Psoas muscle (tissue), 8 donors: Measurements from ENCODE around the gene RMC1. TPM values are rescaled to one million over a fixed set of nuclear protein-coding genes. Genes with fewer than 3 reads are reported as not detected.

ENCODE experiments used
- ATAC-seq, 4 donors: fragments of 200-7000 bp; cut with Tn5 transposase; one replicate each; pipeline ENCODE4 v1.9.1; 2020; ENCODE audit warnings: moderate library complexity in 3 of 4, mild to moderate bottlenecking in 2 of 4
- DNase-seq, 2 donors: peaks; one replicate each; pipeline ENCODE4 v3.0.0-alpha.2; 2020
- H3K27ac ChIP-seq: fragments of 200-600 bp; one replicate; pipeline ENCODE4 v1.8.0; 2022
- H3K27me3 ChIP-seq, 3 donors: fragments of 200-600 bp in 1 of 3; one replicate each; pipeline versions ENCODE4 v1.6.1 to v1.8.0; 2013 to 2022; ENCODE audit warnings: low read length in 2 of 3, mild to moderate bottlenecking in 2 of 3, moderate library complexity in 1 of 3; ENCODE audit not compliant: insufficient read depth in 3 of 3
- H3K36me3 ChIP-seq, 2 donors: fragments of 200-600 bp in 1 of 2; one replicate each; pipeline versions ENCODE4 v1.6.1 to v1.8.0; 2013 to 2022; ENCODE audit warnings: low read depth in 1 of 2, mild to moderate bottlenecking in 1 of 2, moderate library complexity in 1 of 2; ENCODE audit not compliant: insufficient read depth in 1 of 2
- H3K4me1 ChIP-seq: fragments of 200-600 bp; one replicate; pipeline ENCODE4 v1.8.0; 2022
- H3K4me3 ChIP-seq: fragments of 200-600 bp; one replicate; pipeline ENCODE4 v1.8.0; 2022; ENCODE audit warnings: mild to moderate bottlenecking
- H3K9me3 ChIP-seq: fragments of 200-600 bp; one replicate; pipeline ENCODE4 v1.8.0; 2022
- WGBS, 3 donors: extraction: QIAGEN DNeasy Blood & Tissue Kit; methylation state at CpG; one replicate each; pipeline versions ENCODE4 v1.1.6 to v1.1.7; 2013; 5-methylcytosine and 5-hydroxymethylcytosine counted together
- intact Hi-C, 2 donors: fragments of 100-400 bp; cut with DNase I; formaldehyde crosslinking; loops; one replicate each; pipeline versions ENCODE4 v1.11.0 to v1.14.2; 2022
- polyA plus RNA-seq, 3 donors: library from polyadenylated mRNA; stranded (reverse); fragments of 200-250 nt; gene quantifications; one replicate each; pipeline ENCODE4 v1.2.3, GENCODE V29; 2013
- total RNA-seq, 4 donors: library from RNA; stranded (reverse); fragmentation: NEBNext Ultra II Directional in 2 of 4; extraction: Animal tissue kit (Norgen Biotek cat#: 25700) in 2 of 4; gene quantifications; one replicate each; pipeline versions ENCODE4 v1.2.1 to v1.2.4, GENCODE V29; 2021 to 2023
- TF ChIP-seq, protein P1 (sequence below): fragments of 200-600 bp; IDR thresholded peaks from one replicate; pipeline ENCODE4 v1.8.0; 2022; ENCODE audit warnings: antibody characterized with exemption
- donor health status: healthy with polysubstance abuse.
- donor health status: DM: no; HTN: no; CAD: no; lungs with moderate emphysema.
- donor health status: Bipolar disorder and iron deficiency.
- donor health status: healthy.
- donor health status: DM: yes; HTN: yes; CAD: no.
- donor health status: DM: no; HTN: no; CAD: no.
- donor health status: DM: no; HTN: no; CAD: no.
- donor health status: DM: yes; HTN: yes; CAD: no.

Gene RMC1
- total and polyA plus RNA-seq, 7 donors: 13.8 to 33.9 (median 19.3) TPM

GRCh38 chr18:23459530-23459921, 43.8 kb upstream of the RMC1 start:
- TF ChIP-seq, protein P1, sequence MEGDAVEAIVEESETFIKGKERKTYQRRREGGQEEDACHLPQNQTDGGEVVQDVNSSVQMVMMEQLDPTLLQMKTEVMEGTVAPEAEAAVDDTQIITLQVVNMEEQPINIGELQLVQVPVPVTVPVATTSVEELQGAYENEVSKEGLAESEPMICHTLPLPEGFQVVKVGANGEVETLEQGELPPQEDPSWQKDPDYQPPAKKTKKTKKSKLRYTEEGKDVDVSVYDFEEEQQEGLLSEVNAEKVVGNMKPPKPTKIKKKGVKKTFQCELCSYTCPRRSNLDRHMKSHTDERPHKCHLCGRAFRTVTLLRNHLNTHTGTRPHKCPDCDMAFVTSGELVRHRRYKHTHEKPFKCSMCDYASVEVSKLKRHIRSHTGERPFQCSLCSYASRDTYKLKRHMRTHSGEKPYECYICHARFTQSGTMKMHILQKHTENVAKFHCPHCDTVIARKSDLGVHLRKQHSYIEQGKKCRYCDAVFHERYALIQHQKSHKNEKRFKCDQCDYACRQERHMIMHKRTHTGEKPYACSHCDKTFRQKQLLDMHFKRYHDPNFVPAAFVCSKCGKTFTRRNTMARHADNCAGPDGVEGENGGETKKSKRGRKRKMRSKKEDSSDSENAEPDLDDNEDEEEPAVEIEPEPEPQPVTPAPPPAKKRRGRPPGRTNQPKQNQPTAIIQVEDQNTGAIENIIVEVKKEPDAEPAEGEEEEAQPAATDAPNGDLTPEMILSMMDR: no peak
- Histone ChIP-seq H3K36me3 (peaks cover 0 to 25% of the 10 kb centered on the region in 2 donors), H3K4me1 (peaks cover 59% of the 10 kb centered on the region), H3K4me3 (no peak overlapping the region), H3K9me3 (no peaks in the 10 kb centered on the region), H3K27ac (no peak overlapping the region), H3K27me3 (no peaks in the 10 kb centered on the region)
- intact Hi-C loops: no loop called here
- ATAC-seq (no peak), DNase-seq (no peak)
- 87 to 95% (median 92%) methylated on average over 7 of the region's 7 CpGs for WGBS, 3 donors

DNA sequence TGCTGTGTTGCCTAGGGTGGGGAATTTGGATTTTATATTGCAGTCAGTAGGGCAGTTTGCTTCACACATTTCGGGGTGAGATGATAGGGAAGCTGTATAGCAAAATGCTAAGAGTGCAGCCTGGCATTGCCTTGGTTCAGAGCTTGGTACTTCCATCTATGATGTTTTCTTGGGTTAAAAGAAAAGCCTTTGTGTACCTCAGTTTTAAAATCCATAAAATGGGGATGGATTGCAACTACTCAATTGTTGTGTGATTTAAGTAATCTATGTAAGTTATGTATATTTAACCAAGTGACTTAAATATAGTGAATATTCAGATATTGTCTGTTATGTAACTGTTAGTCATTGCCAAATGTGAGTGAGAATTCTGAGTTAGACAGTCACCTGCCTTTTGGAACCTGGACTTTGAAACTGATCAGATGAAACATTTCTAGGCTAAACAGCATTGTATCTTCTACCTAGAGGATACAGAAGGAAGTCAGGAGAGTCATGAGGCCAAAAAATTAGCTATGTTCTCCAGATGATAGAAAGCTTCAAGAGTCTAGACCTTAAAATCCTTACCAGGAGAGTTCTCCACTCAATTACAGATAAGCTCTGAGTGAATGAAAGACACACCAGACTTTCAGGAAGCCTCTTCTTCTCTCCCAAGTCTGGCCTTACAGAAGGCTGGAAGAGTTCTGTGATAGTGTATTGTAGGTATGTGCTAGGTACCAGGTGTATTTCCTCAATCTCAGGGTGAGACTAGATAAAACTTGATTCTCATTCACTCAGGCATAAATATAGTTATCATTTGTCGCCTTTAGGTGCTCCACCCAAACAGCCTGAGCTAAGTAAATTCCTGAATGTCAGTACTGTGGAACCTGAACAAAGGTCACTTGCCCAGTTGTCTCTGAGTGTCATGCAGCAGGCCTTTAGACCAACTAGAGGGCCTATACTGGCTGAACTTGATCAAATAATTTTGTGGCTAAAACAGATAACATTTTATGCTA, 42.7 kb upstream of the RMC1 start:
- WGBS, 3 donors: 72 to 83% (median 73%) methylated on average over 2 of the region's 2 CpGs
- no peak overlapping the region for H3K4me3 ChIP-seq
- ATAC-seq: peak in 1 of 4 donors; percentile 56
- H3K27ac ChIP-seq: no peak overlapping the region
- H3K36me3 ChIP-seq: peaks cover 0 to 35% of the 10 kb centered on the region in 2 donors
- TF ChIP-seq, protein P1: no peak
- no peaks in the 10 kb centered on the region for H3K9me3 ChIP-seq
- H3K4me1 ChIP-seq: peaks cover 50% of the 10 kb centered on the region
- no peak for DNase-seq
- H3K27me3 ChIP-seq: no peaks in the 10 kb centered on the region
- intact Hi-C loops: loop anchor here in 1 of 2 donors (10.0 kb wide), 1 partner anchor 104 kb away; no protein-coding TSS in a partner anchor

DNA sequence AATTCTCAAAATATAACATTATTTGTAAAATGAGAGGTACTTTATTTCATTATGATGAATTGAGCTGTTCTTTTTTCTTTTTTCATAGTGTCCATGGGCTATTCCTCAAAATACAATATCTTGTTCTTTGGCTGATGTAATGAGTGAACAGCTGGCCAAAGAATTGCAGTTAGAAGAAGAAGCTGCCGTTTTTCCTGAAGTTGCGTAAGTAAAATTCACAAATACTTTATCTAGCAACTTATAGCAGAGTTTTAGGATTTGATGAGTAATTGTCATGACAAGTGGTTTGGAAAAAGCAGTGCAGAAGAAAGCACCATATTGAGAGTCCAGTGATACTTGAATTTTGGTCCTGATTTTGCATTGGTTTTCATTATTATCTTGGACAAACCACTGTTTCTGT, 40.4 kb upstream of the RMC1 start:
- TF ChIP-seq, protein P1: no peak
- H3K27ac ChIP-seq: no peak overlapping the region
- peaks cover 2 to 58% of the 10 kb centered on the region in 2 donors for H3K36me3 ChIP-seq
- H3K27me3 ChIP-seq: no peaks in the 10 kb centered on the region
- 61 to 78% (median 65%) methylated on average over 2 of the region's 2 CpGs for WGBS, 3 donors
- ATAC-seq (no peak), DNase-seq (no peak)
- H3K4me1 ChIP-seq: peaks cover 29% of the 10 kb centered on the region
- H3K9me3 ChIP-seq: no peaks in the 10 kb centered on the region
- H3K4me3 ChIP-seq: no peak overlapping the region
- intact Hi-C loops: loop anchor here in 1 of 2 donors (10.0 kb wide), 1 partner anchor 102 kb away; no protein-coding TSS in a partner anchor

GRCh38 chr18:23468753-23469459, 34.4 kb upstream of the RMC1 start:
- no peak for ATAC-seq
- Histone ChIP-seq H3K4me1 (no peaks in the 10 kb centered on the region), H3K27me3 (no peaks in the 10 kb centered on the region), H3K36me3 (peaks cover 17 to 98% of the 10 kb centered on the region in 2 donors), H3K9me3 (no peaks in the 10 kb centered on the region), H3K27ac (no peak overlapping the region), H3K4me3 (no peak overlapping the region)
- TF ChIP-seq, protein P1: no peak
- intact Hi-C loops: loop anchor here in 1 of 2 donors (10.0 kb wide), 1 partner anchor 96 kb away; no protein-coding TSS in a partner anchor
- WGBS, 3 donors: 81 to 86% (median 85%) methylated on average over 3 of the region's 3 CpGs
- no peak for DNase-seq
